Liver (tissue), 9 donors: ENCODE results near the gene HNRNPA2B1. TPM values are rescaled to one million over a fixed set of nuclear protein-coding genes. Genes with fewer than 3 reads are reported as not detected.

Source experiments
- DNase-seq: peaks from one replicate; pipeline ENCODE4 v3.0.0-alpha.2; 2017; ENCODE audit warnings: low spot score
- H3K27ac ChIP-seq, 2 donors: one replicate each; pipeline ENCODE4 v1.7.0; 2013; ENCODE audit warnings: inconsistent platforms in 2 of 2, low read length in 2 of 2, control low read depth in 1 of 2, low read depth in 1 of 2, mild to moderate bottlenecking in 1 of 2
- H3K27me3 ChIP-seq, 4 donors: one replicate each; pipeline versions ENCODE4 v1.6.1 to v1.7.0; 2013; ENCODE audit warnings: low read length in 3 of 4, inconsistent platforms in 1 of 4, mild to moderate bottlenecking in 1 of 4, moderate library complexity in 1 of 4; ENCODE audit not compliant: control insufficient read depth in 4 of 4, insufficient read depth in 4 of 4
- H3K36me3 ChIP-seq, 4 donors: one replicate each; pipeline versions ENCODE4 v1.6.1 to v1.7.0; 2013; ENCODE audit warnings: low read length in 3 of 4, mild to moderate bottlenecking in 3 of 4, low read depth in 1 of 4, moderate library complexity in 1 of 4; ENCODE audit not compliant: control insufficient read depth in 4 of 4, insufficient read depth in 3 of 4
- H3K4me1 ChIP-seq, 4 donors: one replicate each; pipeline versions ENCODE4 v1.6.1 to v1.7.0; 2013; ENCODE audit warnings: low read length in 3 of 4, mild to moderate bottlenecking in 3 of 4, moderate library complexity in 1 of 4; ENCODE audit not compliant: control insufficient read depth in 4 of 4, insufficient read depth in 4 of 4
- H3K4me3 ChIP-seq, 3 donors: one replicate each; pipeline versions ENCODE4 v1.6.1 to v1.7.0; 2013; ENCODE audit warnings: low read length in 3 of 3, control low read depth in 1 of 3, low read depth in 1 of 3, mild to moderate bottlenecking in 1 of 3
- H3K9ac ChIP-seq, 2 donors: one replicate each; pipeline ENCODE4 v1.7.0; 2013; ENCODE audit warnings: low read length in 2 of 2, mild to moderate bottlenecking in 2 of 2, moderate library complexity in 2 of 2, control low read depth in 1 of 2, low read depth in 1 of 2
- H3K9me3 ChIP-seq, 4 donors: one replicate each; pipeline versions ENCODE4 v1.6.1 to v1.7.0; 2013; ENCODE audit warnings: low read length in 3 of 4; ENCODE audit not compliant: control insufficient read depth in 4 of 4
- CTCF ChIP-seq: fragments of 150-350 bp; IDR thresholded peaks from 2 replicates; pipeline ENCODE4 v1.5.1; 2017; ENCODE audit warnings: improper control_type of control experiment, low read depth, low read length; ENCODE audit not compliant: missing input control
- EGR1 ChIP-seq, 2 donors: IDR thresholded peaks; 2 replicates each; pipeline ENCODE4 v1.6.1; 2016 to 2018; ENCODE audit warnings: antibody characterized with exemption in 2 of 2, low read depth in 2 of 2
- FOXA2 ChIP-seq: IDR thresholded peaks from 2 replicates; pipeline ENCODE4 v1.6.1; 2016; ENCODE audit warnings: antibody characterized with exemption
- GABPA ChIP-seq, 2 donors: IDR thresholded peaks in 1 of 2; conservative IDR thresholded peaks in 1 of 2; 2 replicates each; pipeline ENCODE4 v1.6.1; 2016; ENCODE audit warnings: antibody characterized with exemption in 2 of 2, mild to moderate bottlenecking in 1 of 2, moderate library complexity in 1 of 2
- HNF4G ChIP-seq: IDR thresholded peaks from 2 replicates; pipeline ENCODE4 v1.6.1; 2016; ENCODE audit warnings: antibody characterized with exemption
- JUND ChIP-seq, 2 donors: IDR thresholded peaks; 2 replicates each; pipeline ENCODE4 v1.6.1; 2016; ENCODE audit warnings: antibody characterized with exemption in 2 of 2
- MAX ChIP-seq: IDR thresholded peaks from 2 replicates; pipeline ENCODE4 v1.6.1; 2016; ENCODE audit warnings: antibody characterized with exemption
- NR2F2 ChIP-seq: IDR thresholded peaks from 2 replicates; pipeline ENCODE4 v1.6.1; 2016; ENCODE audit warnings: antibody characterized with exemption
- RAD21 ChIP-seq, 2 donors: IDR thresholded peaks; 2 replicates each; pipeline ENCODE4 v1.6.1; 2016; ENCODE audit warnings: antibody characterized with exemption in 2 of 2, mild to moderate bottlenecking in 2 of 2
- RXRA ChIP-seq, 2 donors: IDR thresholded peaks; 2 replicates each; pipeline ENCODE4 v1.6.1; 2017 to 2018; ENCODE audit warnings: antibody characterized with exemption in 2 of 2, mild to moderate bottlenecking in 1 of 2
- SP1 ChIP-seq: IDR thresholded peaks from 2 replicates; pipeline ENCODE4 v1.6.1; 2018; ENCODE audit warnings: antibody characterized with exemption, mild to moderate bottlenecking
- TAF1 ChIP-seq: conservative IDR thresholded peaks from 2 replicates; pipeline ENCODE4 v1.6.1; 2016; ENCODE audit warnings: antibody characterized with exemption, mild to moderate bottlenecking
- YY1 ChIP-seq: IDR thresholded peaks from 2 replicates; pipeline ENCODE4 v1.6.1; 2016; ENCODE audit warnings: antibody characterized with exemption, mild to moderate bottlenecking
- WGBS: extraction: QIAGEN DNeasy Blood & Tissue Kit; methylation state at CpG from one replicate; pipeline ENCODE4 v1.1.7; 2013; 5-methylcytosine and 5-hydroxymethylcytosine counted together
- polyA plus RNA-seq, 2 donors: library from polyadenylated mRNA; stranded (reverse) in 1 of 2; unstranded in 1 of 2; fragments of 200-250 nt in 1 of 2; fragments of >200 nt in 1 of 2; fragmentation: Nextera tagmentation in 1 of 2; extraction: Ambion mirVana in 1 of 2; gene quantifications; one replicate each; pipeline versions ENCODE4 v1.2.1 to v1.2.3, GENCODE V29; 2013 to 2015
- total RNA-seq, 2 donors: library from RNA; depleted of rRNA; stranded (reverse); fragments of >200 nt; gene quantifications; one replicate each; pipeline ENCODE4 v1.2.3, GENCODE V29; 2014
- TF ChIP-seq, protein P1 (sequence below): IDR thresholded peaks from 2 replicates; pipeline ENCODE4 v1.6.1; 2016; ENCODE audit warnings: antibody characterized with exemption
- TF ChIP-seq, protein P2 (sequence below): IDR thresholded peaks from 2 replicates; pipeline ENCODE4 v1.6.1; 2016; ENCODE audit warnings: antibody characterized with exemption
- TF ChIP-seq, protein P3 (sequence below): IDR thresholded peaks from 2 replicates; pipeline ENCODE4 v1.6.1; 2016; ENCODE audit warnings: antibody characterized with exemption, mild to moderate bottlenecking
- donor health status: healthy.
- donor health status: healthy.
- donor health status: healthy.
- donor health status: healthy.
- donor health status: healthy.

Gene HNRNPA2B1
- total and polyA plus RNA-seq, 4 donors: 128 to 295 (median 181) TPM

- Histone ChIP-seq H3K9ac (no peak overlapping the region), H3K4me3 (no peak overlapping the region), H3K4me1 (peaks cover 0 to 3% (median 1%) of the 10 kb centered on the region in 4 donors), H3K36me3 (no peaks in the 10 kb centered on the region), H3K27ac (no peak overlapping the region), H3K27me3 (no peaks in the 10 kb centered on the region), H3K9me3 (no peaks in the 10 kb centered on the region)
- 93% methylated on average over 2 of the region's 2 CpGs for WGBS
- TF ChIP-seq TAF1 (no peak), GABPA (IDR thresholded peaks at IDR 0.05 in 1 of 2, conservative IDR thresholded peaks at IDR 0.05 in 1 of 2) (no peak), CTCF (no peak), HNF4G (no peak), JUND (IDR thresholded peaks at IDR 0.05) (no peak), NR2F2 (no peak), MAX (no peak), YY1 (no peak), EGR1 (IDR thresholded peaks at IDR 0.05; ENCODE audit: low read depth in 2 of 2) (no peak), SP1 (no peak), FOXA2 (no peak), RXRA (IDR thresholded peaks at IDR 0.05) (no peak)
- TF ChIP-seq, protein P1, sequence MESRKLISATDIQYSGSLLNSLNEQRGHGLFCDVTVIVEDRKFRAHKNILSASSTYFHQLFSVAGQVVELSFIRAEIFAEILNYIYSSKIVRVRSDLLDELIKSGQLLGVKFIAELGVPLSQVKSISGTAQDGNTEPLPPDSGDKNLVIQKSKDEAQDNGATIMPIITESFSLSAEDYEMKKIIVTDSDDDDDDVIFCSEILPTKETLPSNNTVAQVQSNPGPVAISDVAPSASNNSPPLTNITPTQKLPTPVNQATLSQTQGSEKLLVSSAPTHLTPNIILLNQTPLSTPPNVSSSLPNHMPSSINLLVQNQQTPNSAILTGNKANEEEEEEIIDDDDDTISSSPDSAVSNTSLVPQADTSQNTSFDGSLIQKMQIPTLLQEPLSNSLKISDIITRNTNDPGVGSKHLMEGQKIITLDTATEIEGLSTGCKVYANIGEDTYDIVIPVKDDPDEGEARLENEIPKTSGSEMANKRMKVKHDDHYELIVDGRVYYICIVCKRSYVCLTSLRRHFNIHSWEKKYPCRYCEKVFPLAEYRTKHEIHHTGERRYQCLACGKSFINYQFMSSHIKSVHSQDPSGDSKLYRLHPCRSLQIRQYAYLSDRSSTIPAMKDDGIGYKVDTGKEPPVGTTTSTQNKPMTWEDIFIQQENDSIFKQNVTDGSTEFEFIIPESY: no peak
- TF ChIP-seq, protein P2, sequence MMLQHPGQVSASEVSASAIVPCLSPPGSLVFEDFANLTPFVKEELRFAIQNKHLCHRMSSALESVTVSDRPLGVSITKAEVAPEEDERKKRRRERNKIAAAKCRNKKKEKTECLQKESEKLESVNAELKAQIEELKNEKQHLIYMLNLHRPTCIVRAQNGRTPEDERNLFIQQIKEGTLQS: no peak
- TF ChIP-seq, protein P3, sequence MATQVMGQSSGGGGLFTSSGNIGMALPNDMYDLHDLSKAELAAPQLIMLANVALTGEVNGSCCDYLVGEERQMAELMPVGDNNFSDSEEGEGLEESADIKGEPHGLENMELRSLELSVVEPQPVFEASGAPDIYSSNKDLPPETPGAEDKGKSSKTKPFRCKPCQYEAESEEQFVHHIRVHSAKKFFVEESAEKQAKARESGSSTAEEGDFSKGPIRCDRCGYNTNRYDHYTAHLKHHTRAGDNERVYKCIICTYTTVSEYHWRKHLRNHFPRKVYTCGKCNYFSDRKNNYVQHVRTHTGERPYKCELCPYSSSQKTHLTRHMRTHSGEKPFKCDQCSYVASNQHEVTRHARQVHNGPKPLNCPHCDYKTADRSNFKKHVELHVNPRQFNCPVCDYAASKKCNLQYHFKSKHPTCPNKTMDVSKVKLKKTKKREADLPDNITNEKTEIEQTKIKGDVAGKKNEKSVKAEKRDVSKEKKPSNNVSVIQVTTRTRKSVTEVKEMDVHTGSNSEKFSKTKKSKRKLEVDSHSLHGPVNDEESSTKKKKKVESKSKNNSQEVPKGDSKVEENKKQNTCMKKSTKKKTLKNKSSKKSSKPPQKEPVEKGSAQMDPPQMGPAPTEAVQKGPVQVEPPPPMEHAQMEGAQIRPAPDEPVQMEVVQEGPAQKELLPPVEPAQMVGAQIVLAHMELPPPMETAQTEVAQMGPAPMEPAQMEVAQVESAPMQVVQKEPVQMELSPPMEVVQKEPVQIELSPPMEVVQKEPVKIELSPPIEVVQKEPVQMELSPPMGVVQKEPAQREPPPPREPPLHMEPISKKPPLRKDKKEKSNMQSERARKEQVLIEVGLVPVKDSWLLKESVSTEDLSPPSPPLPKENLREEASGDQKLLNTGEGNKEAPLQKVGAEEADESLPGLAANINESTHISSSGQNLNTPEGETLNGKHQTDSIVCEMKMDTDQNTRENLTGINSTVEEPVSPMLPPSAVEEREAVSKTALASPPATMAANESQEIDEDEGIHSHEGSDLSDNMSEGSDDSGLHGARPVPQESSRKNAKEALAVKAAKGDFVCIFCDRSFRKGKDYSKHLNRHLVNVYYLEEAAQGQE: no peak
- DNase-seq: no peak
These were observed 38.1 kb downstream of the HNRNPA2B1 start for GRCh38 chr7:26162431-26162830.

DNA sequence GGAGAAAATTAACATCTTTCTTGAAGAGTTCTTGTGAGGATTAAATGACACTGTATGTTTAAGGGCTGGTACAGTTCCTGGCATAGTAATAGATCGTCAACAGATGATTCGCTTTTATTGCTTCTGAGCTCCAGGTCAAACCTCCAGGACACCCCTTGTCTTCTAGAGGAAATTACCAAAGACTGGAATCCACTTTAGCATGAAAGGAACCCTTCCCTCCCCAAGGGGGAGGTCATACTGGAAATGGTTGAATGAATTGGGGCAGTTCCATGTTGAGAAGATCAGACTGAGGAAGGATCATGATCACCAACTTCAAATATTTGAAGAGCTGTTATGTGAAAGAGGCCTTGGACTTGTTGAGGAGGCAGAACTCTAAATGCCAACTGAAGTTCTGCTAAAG lies 39.6 kb downstream of the HNRNPA2B1 start:
- no peaks in the 10 kb centered on the region for H3K4me1 ChIP-seq
- no peak overlapping the region for H3K4me3 ChIP-seq
- no peak for DNase-seq
- H3K36me3 ChIP-seq: no peaks in the 10 kb centered on the region
- WGBS: 87% methylated on average over 2 of the region's 2 CpGs
- TF ChIP-seq EGR1 (IDR thresholded peaks at IDR 0.05; ENCODE audit: low read depth in 2 of 2) (no peak), SP1 (no peak), CTCF (no peak), MAX (no peak), HNF4G (no peak), GABPA (IDR thresholded peaks at IDR 0.05 in 1 of 2, conservative IDR thresholded peaks at IDR 0.05 in 1 of 2) (no peak), RAD21 (IDR thresholded peaks at IDR 0.05) (no peak), JUND (IDR thresholded peaks at IDR 0.05) (no peak), NR2F2 (no peak)
- TF ChIP-seq, protein P2: no peak
- no peaks in the 10 kb centered on the region for H3K9me3 ChIP-seq
- no peak overlapping the region for H3K27ac ChIP-seq
- no peaks in the 10 kb centered on the region for H3K27me3 ChIP-seq
- H3K9ac ChIP-seq: no peak overlapping the region
